Activated effector memory CD4-positive, alpha-beta T cell treated with Interleukin-2 at 50 U/mL for 16 hours (primary cell): ENCODE results near the gene ID4.

Experiments
- DNase-seq: peaks from one replicate; pipeline ENCODE4 v3.0.0-alpha.2; 2020

Gene ID4

GRCh38 chr6:19864285-19864684 is 27.1 kb downstream of the ID4 start:
- no peak for DNase-seq

GRCh38 chr6:19865178-19865577 is 28.0 kb downstream of the ID4 start:
- no peak for DNase-seq

- no peak for DNase-seq
Measured at GRCh38 chr6:19866173-19866984, 29.2 kb downstream of the ID4 start.

- DNase-seq, result no peak
Measured at GRCh38 chr6:19866985-19867627, 29.9 kb downstream of the ID4 start.

- no peak for DNase-seq
Measured at GRCh38 chr6:19869464-19869863, 32.3 kb downstream of the ID4 start.

- DNase-seq, result no peak
Measured at GRCh38 chr6:19870322-19870721, 33.2 kb downstream of the ID4 start.

GRCh38 chr6:19873031-19873430 is 35.9 kb downstream of the ID4 start:
- DNase-seq, result no peak

GRCh38 chr6:19876672-19877071 is 39.5 kb downstream of the ID4 start:
- DNase-seq, result no peak

- DNase-seq, result no peak
Measured at GRCh38 chr6:19879663-19880062, 42.5 kb downstream of the ID4 start.

- DNase-seq, result no peak
Measured at GRCh38 chr6:19880066-19880465, 42.9 kb downstream of the ID4 start.

- DNase-seq, result no peak
Measured at GRCh38 chr6:19891451-19891850, 54.3 kb downstream of the ID4 start.
